Measurements from ENCODE around the gene ABCC1. TPM values are rescaled to one million over a fixed set of nuclear protein-coding genes. Genes with fewer than 3 reads are reported as not detected.
A peak's percentile ranks its signal among the peaks of the same experiment; 100 is the strongest.

Gene ABCC1
- total RNA-seq, 1 donor from 2014 or later: 9.9 TPM

GRCh38 chr16:16048904-16049582, 99.6 kb downstream of the ABCC1 start:
- Histone ChIP-seq H3K27me3 (ENCODE audit: control insufficient read depth in 3 of 3, insufficient read depth in 3 of 3, low read length in 3 of 3) (no peaks in the 10 kb centered on the region), H3K27ac (ENCODE audit: low read depth, low read length) (peak overlapping the region; percentile 43), H3K36me3 (ENCODE audit: control insufficient read depth in 3 of 3, insufficient read depth in 3 of 3, low read length in 3 of 3) (peaks cover 48 to 55% (median 52%) of the 10 kb centered on the region in 3 donors)

DNA sequence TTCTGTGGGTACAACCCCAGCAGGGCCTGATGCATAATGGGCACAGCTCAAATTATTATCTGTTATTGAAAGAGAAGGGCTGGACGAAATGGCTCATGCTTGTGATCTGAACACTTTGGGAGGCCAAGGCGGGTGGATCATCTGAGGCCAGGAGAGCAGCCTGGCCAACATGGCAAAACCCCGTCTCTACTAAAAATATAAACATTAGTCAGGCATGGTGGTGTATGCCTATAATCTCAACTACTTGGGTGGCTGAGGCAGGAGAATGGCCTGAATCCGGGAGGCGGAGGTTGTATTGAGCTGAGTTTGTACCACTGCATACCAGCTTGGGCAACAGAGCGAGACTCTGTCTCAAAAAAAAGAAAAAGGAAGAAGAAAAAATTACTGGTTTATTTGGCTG, 100.7 kb downstream of the ABCC1 start:
- no peaks in the 10 kb centered on the region for H3K27me3 ChIP-seq (ENCODE audit: control insufficient read depth in 3 of 3, insufficient read depth in 3 of 3, low read length in 3 of 3)
- H3K27ac ChIP-seq (ENCODE audit: low read depth, low read length): peak overlapping the region; percentile 43
- H3K4me1 ChIP-seq (ENCODE audit: control insufficient read depth in 3 of 3, insufficient read depth in 3 of 3, low read length in 3 of 3): peaks cover 13 to 20% (median 16%) of the 10 kb centered on the region in 3 donors
- no peak overlapping the region for H3K4me3 ChIP-seq (ENCODE audit: low read length in 3 of 3)
- H3K9ac ChIP-seq (ENCODE audit: low read depth in 1 of 3, low read length in 3 of 3): no peak overlapping the region
- H3K9me3 ChIP-seq (ENCODE audit: control insufficient read depth in 3 of 3, low read length in 3 of 3): no peaks in the 10 kb centered on the region
- H3K36me3 ChIP-seq (ENCODE audit: control insufficient read depth in 3 of 3, insufficient read depth in 3 of 3, low read length in 3 of 3): peaks cover 46 to 53% (median 49%) of the 10 kb centered on the region in 3 donors

More at GRCh38 chr16:16048904-16049582, 99.6 kb downstream of the ABCC1 start:
- no peak overlapping the region for H3K9ac ChIP-seq (ENCODE audit: low read depth in 1 of 3, low read length in 3 of 3)
- no peaks in the 10 kb centered on the region for H3K9me3 ChIP-seq (ENCODE audit: control insufficient read depth in 3 of 3, low read length in 3 of 3)
- peaks cover 13 to 20% (median 16%) of the 10 kb centered on the region in 3 donors for H3K4me1 ChIP-seq (ENCODE audit: control insufficient read depth in 3 of 3, insufficient read depth in 3 of 3, low read length in 3 of 3)
- no peak overlapping the region for H3K4me3 ChIP-seq (ENCODE audit: low read length in 3 of 3)

DNA sequence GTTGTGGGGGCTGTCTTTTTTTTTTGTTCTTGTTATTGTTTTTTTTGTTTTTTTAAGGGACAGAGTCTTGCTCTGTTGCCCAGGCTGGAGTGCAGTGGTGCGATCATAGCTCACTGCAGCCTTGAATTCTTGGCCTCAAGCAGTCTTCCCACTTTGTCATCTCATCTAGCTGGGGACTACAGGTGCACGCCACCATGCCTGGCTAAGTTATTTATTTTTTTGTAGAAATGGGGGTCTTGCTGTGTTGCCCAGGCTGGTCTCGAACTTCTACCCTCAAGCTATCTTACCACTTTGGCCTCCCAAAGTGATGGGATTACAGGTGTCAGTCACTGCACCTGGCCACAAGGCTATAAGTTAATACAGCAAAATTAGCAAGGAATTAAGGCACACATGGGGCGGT, 101.7 kb downstream of the ABCC1 start:
- Histone ChIP-seq H3K9ac (ENCODE audit: low read depth in 1 of 3, low read length in 3 of 3) (no peak overlapping the region), H3K36me3 (ENCODE audit: control insufficient read depth in 3 of 3, insufficient read depth in 3 of 3, low read length in 3 of 3) (peaks cover 43 to 47% (median 44%) of the 10 kb centered on the region in 3 donors), H3K27me3 (ENCODE audit: control insufficient read depth in 3 of 3, insufficient read depth in 3 of 3, low read length in 3 of 3) (no peaks in the 10 kb centered on the region), H3K4me3 (ENCODE audit: low read length in 3 of 3) (no peak overlapping the region), H3K27ac (ENCODE audit: low read depth, low read length) (no peak overlapping the region), H3K4me1 (ENCODE audit: control insufficient read depth in 3 of 3, insufficient read depth in 3 of 3, low read length in 3 of 3) (peaks cover 9 to 13% (median 13%) of the 10 kb centered on the region in 3 donors), H3K9me3 (ENCODE audit: control insufficient read depth in 3 of 3, low read length in 3 of 3) (no peaks in the 10 kb centered on the region)

DNA sequence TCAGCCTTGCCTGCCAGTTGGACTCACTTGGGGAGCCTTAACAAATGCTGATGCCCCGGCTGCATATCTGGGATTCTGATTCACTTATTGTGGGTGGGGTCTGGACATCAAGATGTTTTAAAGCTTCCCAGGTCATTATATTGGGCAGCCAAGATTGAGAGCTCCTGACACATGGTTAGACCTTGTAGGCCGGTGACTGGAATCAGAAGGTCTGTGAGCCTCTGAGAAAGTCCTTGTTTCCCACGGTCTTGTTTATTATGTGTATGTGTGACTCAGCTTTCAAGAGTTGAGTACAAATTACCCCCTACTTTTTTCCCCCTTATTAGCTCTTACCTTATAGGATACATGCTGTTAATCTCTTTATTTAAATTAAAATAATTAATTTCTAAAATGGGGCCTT, 103.5 kb downstream of the ABCC1 start:
- peaks cover 9 to 13% (median 13%) of the 10 kb centered on the region in 3 donors for H3K4me1 ChIP-seq (ENCODE audit: control insufficient read depth in 3 of 3, insufficient read depth in 3 of 3, low read length in 3 of 3)
- no peak overlapping the region for H3K4me3 ChIP-seq (ENCODE audit: low read length in 3 of 3)
- no peaks in the 10 kb centered on the region for H3K27me3 ChIP-seq (ENCODE audit: control insufficient read depth in 3 of 3, insufficient read depth in 3 of 3, low read length in 3 of 3)
- H3K9me3 ChIP-seq (ENCODE audit: control insufficient read depth in 3 of 3, low read length in 3 of 3): no peaks in the 10 kb centered on the region
- H3K9ac ChIP-seq (ENCODE audit: low read depth in 1 of 3, low read length in 3 of 3): no peak overlapping the region
- H3K36me3 ChIP-seq (ENCODE audit: control insufficient read depth in 3 of 3, insufficient read depth in 3 of 3, low read length in 3 of 3): peaks cover 38 to 43% (median 38%) of the 10 kb centered on the region in 3 donors
- no peak overlapping the region for H3K27ac ChIP-seq (ENCODE audit: low read depth, low read length)

GRCh38 chr16:16057102-16057501, 107.7 kb downstream of the ABCC1 start:
- Histone ChIP-seq H3K9me3 (ENCODE audit: control insufficient read depth in 3 of 3, low read length in 3 of 3) (no peaks in the 10 kb centered on the region), H3K27me3 (ENCODE audit: control insufficient read depth in 3 of 3, insufficient read depth in 3 of 3, low read length in 3 of 3) (no peaks in the 10 kb centered on the region), H3K27ac (ENCODE audit: low read depth, low read length) (no peak overlapping the region), H3K4me3 (ENCODE audit: low read length in 3 of 3) (no peak overlapping the region), H3K36me3 (ENCODE audit: control insufficient read depth in 3 of 3, insufficient read depth in 3 of 3, low read length in 3 of 3) (peaks cover 25 to 41% (median 29%) of the 10 kb centered on the region in 3 donors), H3K9ac (ENCODE audit: low read depth in 1 of 3, low read length in 3 of 3) (no peak overlapping the region), H3K4me1 (ENCODE audit: control insufficient read depth in 3 of 3, insufficient read depth in 3 of 3, low read length in 3 of 3) (peaks cover 18 to 27% (median 20%) of the 10 kb centered on the region in 3 donors)

DNA sequence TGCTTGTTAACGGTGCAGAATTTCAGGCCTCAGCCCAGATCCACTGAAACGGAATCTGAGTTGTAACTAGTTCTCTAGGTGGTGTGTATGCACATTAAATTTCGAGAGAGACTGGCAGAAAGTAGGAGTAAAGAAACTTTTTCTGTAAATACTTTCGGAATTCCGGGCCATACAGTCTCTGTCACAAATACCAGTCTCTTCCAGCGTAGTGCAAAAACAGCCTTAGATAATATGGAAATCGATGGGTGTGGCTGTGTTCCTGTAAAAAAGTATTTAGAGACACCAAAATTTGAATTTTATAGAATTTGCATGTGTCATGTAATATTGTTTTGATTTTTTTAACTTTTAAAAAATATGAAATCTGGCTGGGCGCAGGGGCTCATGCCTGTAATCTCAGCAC, 109.7 kb downstream of the ABCC1 start:
- H3K27me3 ChIP-seq (ENCODE audit: control insufficient read depth in 3 of 3, insufficient read depth in 3 of 3, low read length in 3 of 3): no peaks in the 10 kb centered on the region
- no peak overlapping the region for H3K9ac ChIP-seq (ENCODE audit: low read depth in 1 of 3, low read length in 3 of 3)
- H3K4me1 ChIP-seq (ENCODE audit: control insufficient read depth in 3 of 3, insufficient read depth in 3 of 3, low read length in 3 of 3): peaks cover 25 to 39% (median 36%) of the 10 kb centered on the region in 3 donors
- peaks cover 19 to 32% (median 23%) of the 10 kb centered on the region in 3 donors for H3K36me3 ChIP-seq (ENCODE audit: control insufficient read depth in 3 of 3, insufficient read depth in 3 of 3, low read length in 3 of 3)
- no peaks in the 10 kb centered on the region for H3K9me3 ChIP-seq (ENCODE audit: control insufficient read depth in 3 of 3, low read length in 3 of 3)
- H3K27ac ChIP-seq (ENCODE audit: low read depth, low read length): peak overlapping the region; percentile 75
- no peak overlapping the region for H3K4me3 ChIP-seq (ENCODE audit: low read length in 3 of 3)

DNA sequence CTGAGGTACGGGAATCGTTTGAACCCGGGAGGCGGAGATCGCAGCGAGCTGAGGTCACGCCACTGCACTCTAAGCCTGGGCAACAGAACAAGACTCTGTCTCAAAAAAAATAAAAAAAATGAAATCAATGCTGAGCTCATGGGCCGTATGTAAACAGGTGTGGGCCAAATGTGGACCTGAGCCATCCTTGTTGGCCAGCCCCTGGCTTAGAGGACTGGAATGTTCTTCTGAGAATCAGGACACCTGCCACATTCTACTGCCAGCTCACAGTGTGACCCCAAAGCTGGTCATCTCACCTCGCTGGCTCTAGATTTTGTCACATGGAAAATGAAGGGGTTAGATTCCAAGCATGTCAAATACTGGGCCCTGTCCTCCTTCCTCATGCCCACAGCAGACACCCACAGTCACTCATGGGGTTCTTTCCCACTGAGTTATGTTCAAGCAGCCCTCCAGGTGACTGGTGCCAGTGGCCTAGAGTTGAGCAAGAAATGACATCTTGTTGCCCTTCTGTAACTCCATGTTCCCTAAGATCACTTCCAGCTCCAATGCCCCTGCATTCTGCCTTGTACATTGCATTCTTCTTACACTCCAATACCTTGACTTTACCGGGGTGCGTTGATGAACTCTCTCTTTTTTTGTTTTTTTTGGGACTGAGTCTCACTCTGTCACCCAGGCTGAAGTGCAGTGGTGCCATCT, 110.6 kb downstream of the ABCC1 start:
- H3K27me3 ChIP-seq (ENCODE audit: control insufficient read depth in 3 of 3, insufficient read depth in 3 of 3, low read length in 3 of 3): no peaks in the 10 kb centered on the region
- no peak overlapping the region for H3K4me3 ChIP-seq (ENCODE audit: low read length in 3 of 3)
- peaks cover 15 to 29% (median 19%) of the 10 kb centered on the region in 3 donors for H3K36me3 ChIP-seq (ENCODE audit: control insufficient read depth in 3 of 3, insufficient read depth in 3 of 3, low read length in 3 of 3)
- peaks cover 25 to 39% (median 36%) of the 10 kb centered on the region in 3 donors for H3K4me1 ChIP-seq (ENCODE audit: control insufficient read depth in 3 of 3, insufficient read depth in 3 of 3, low read length in 3 of 3)
- H3K27ac ChIP-seq (ENCODE audit: low read depth, low read length): peak overlapping the region; percentile 75
- H3K9ac ChIP-seq (ENCODE audit: low read depth in 1 of 3, low read length in 3 of 3): peak overlapping the region in 2 of 3 donors; percentile 43 to 46
- no peaks in the 10 kb centered on the region for H3K9me3 ChIP-seq (ENCODE audit: control insufficient read depth in 3 of 3, low read length in 3 of 3)

DNA sequence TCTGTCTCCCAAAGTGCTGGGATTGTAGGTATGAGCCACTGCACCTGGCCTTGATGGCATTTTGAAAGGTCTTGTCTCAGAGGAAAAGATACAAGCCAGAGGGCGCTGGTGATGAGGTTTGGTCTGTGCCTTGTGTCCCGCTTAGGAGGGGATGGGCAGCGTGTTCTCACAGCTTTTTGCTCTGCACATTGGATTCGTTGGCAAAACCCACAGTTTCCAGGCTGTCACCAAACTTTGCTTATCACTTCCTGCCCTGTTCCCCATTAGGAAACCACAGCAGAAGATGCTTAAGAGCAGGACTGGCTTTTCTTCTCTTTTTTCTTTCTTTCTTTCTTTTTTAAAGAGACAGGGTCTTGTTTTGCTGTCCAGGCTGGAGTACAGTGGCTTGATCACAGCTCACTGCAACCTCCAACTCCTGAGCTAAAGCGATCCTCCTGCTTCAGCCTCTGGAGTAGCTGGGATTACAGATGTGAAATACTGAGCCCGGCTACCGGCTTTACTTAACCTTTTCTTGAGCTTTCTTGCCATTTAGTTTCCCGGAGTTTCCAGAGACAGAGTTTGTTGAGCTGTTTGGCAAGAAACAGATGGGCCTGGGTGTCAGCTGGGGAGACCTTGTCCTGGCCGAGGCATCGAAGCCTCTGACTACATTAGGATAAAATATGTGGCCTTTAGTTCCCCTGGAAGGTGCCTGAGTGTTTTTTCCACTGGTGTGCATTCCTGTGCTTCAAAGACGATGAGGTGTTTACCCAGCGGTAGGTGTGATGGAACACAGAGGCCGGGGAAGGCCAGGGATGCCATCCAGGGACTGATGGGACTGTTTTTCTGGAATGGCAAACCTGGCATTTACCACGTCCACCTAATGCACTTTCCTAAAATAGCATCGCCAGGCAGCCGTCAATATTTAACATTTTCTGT, 112.9 kb downstream of the ABCC1 start:
- Histone ChIP-seq H3K4me1 (ENCODE audit: control insufficient read depth in 3 of 3, insufficient read depth in 3 of 3, low read length in 3 of 3) (peaks cover 31 to 48% (median 43%) of the 10 kb centered on the region in 3 donors), H3K9ac (ENCODE audit: low read depth in 1 of 3, low read length in 3 of 3) (peak overlapping the region in 1 of 3 donors; percentile 60), H3K27me3 (ENCODE audit: control insufficient read depth in 3 of 3, insufficient read depth in 3 of 3, low read length in 3 of 3) (no peaks in the 10 kb centered on the region), H3K27ac (ENCODE audit: low read depth, low read length) (peak overlapping the region; percentile 65), H3K4me3 (ENCODE audit: low read length in 3 of 3) (peak overlapping the region in 1 of 3 donors; percentile 38), H3K9me3 (ENCODE audit: control insufficient read depth in 3 of 3, low read length in 3 of 3) (no peaks in the 10 kb centered on the region), H3K36me3 (ENCODE audit: control insufficient read depth in 3 of 3, insufficient read depth in 3 of 3, low read length in 3 of 3) (peaks cover 5 to 20% (median 7%) of the 10 kb centered on the region in 3 donors)

GRCh38 chr16:16063683-16064082, 114.3 kb downstream of the ABCC1 start:
- Histone ChIP-seq H3K9me3 (ENCODE audit: control insufficient read depth in 3 of 3, low read length in 3 of 3) (no peaks in the 10 kb centered on the region), H3K27ac (ENCODE audit: low read depth, low read length) (peak overlapping the region; percentile 3), H3K4me3 (ENCODE audit: low read length in 3 of 3) (no peak overlapping the region), H3K36me3 (ENCODE audit: control insufficient read depth in 3 of 3, insufficient read depth in 3 of 3, low read length in 3 of 3) (peaks cover 3 to 16% (median 5%) of the 10 kb centered on the region in 3 donors), H3K4me1 (ENCODE audit: control insufficient read depth in 3 of 3, insufficient read depth in 3 of 3, low read length in 3 of 3) (peaks cover 38 to 56% (median 54%) of the 10 kb centered on the region in 3 donors), H3K9ac (ENCODE audit: low read depth in 1 of 3, low read length in 3 of 3) (no peak overlapping the region), H3K27me3 (ENCODE audit: control insufficient read depth in 3 of 3, insufficient read depth in 3 of 3, low read length in 3 of 3) (no peaks in the 10 kb centered on the region)

Measured in skeletal muscle tissue (tissue), 4 donors.